Psoas muscle (tissue), 8 donors: ENCODE measurements around the gene PEX26. TPM values are rescaled to one million over a fixed set of nuclear protein-coding genes. Genes with fewer than 3 reads are reported as not detected.
"Not testable (repeated sequence)": the region's sequence is repeated elsewhere in the genome, so short reads cannot be mapped to it uniquely, and the experiment has no call there.

Experiments
- ATAC-seq, 4 donors: fragments of 200-7000 bp; cut with Tn5 transposase; one replicate each; pipeline ENCODE4 v1.9.1; 2020; ENCODE audit warnings: moderate library complexity in 3 of 4, mild to moderate bottlenecking in 2 of 4
- DNase-seq, 2 donors: peaks; one replicate each; pipeline ENCODE4 v3.0.0-alpha.2; 2020
- H3K27ac ChIP-seq: fragments of 200-600 bp; one replicate; pipeline ENCODE4 v1.8.0; 2022
- H3K27me3 ChIP-seq, 3 donors: fragments of 200-600 bp in 1 of 3; one replicate each; pipeline versions ENCODE4 v1.6.1 to v1.8.0; 2013 to 2022; ENCODE audit warnings: low read length in 2 of 3, mild to moderate bottlenecking in 2 of 3, moderate library complexity in 1 of 3; ENCODE audit not compliant: insufficient read depth in 3 of 3
- H3K36me3 ChIP-seq, 2 donors: fragments of 200-600 bp in 1 of 2; one replicate each; pipeline versions ENCODE4 v1.6.1 to v1.8.0; 2013 to 2022; ENCODE audit warnings: low read depth in 1 of 2, mild to moderate bottlenecking in 1 of 2, moderate library complexity in 1 of 2; ENCODE audit not compliant: insufficient read depth in 1 of 2
- H3K4me1 ChIP-seq: fragments of 200-600 bp; one replicate; pipeline ENCODE4 v1.8.0; 2022
- H3K4me3 ChIP-seq: fragments of 200-600 bp; one replicate; pipeline ENCODE4 v1.8.0; 2022; ENCODE audit warnings: mild to moderate bottlenecking
- H3K9me3 ChIP-seq: fragments of 200-600 bp; one replicate; pipeline ENCODE4 v1.8.0; 2022
- WGBS, 3 donors: extraction: QIAGEN DNeasy Blood & Tissue Kit; methylation state at CpG; one replicate each; pipeline versions ENCODE4 v1.1.6 to v1.1.7; 2013; 5-methylcytosine and 5-hydroxymethylcytosine counted together
- intact Hi-C, 2 donors: fragments of 100-400 bp; cut with DNase I; formaldehyde crosslinking; loops; one replicate each; pipeline versions ENCODE4 v1.11.0 to v1.14.2; 2022
- polyA plus RNA-seq, 3 donors: library from polyadenylated mRNA; stranded (reverse); fragments of 200-250 nt; gene quantifications; one replicate each; pipeline ENCODE4 v1.2.3, GENCODE V29; 2013
- total RNA-seq, 4 donors: library from RNA; stranded (reverse); fragmentation: NEBNext Ultra II Directional in 2 of 4; extraction: Animal tissue kit (Norgen Biotek cat#: 25700) in 2 of 4; gene quantifications; one replicate each; pipeline versions ENCODE4 v1.2.1 to v1.2.4, GENCODE V29; 2021 to 2023
- TF ChIP-seq, protein P1 (sequence below): fragments of 200-600 bp; IDR thresholded peaks from one replicate; pipeline ENCODE4 v1.8.0; 2022; ENCODE audit warnings: antibody characterized with exemption
- donor health status: healthy with polysubstance abuse.
- donor health status: DM: no; HTN: no; CAD: no; lungs with moderate emphysema.
- donor health status: Bipolar disorder and iron deficiency.
- donor health status: healthy.
- donor health status: DM: yes; HTN: yes; CAD: no.
- donor health status: DM: no; HTN: no; CAD: no.
- donor health status: DM: no; HTN: no; CAD: no.
- donor health status: DM: yes; HTN: yes; CAD: no.

PEX26 gene
- total and polyA plus RNA-seq, 7 donors = 11.2 to 23.4 (median 18.8) TPM

DNA sequence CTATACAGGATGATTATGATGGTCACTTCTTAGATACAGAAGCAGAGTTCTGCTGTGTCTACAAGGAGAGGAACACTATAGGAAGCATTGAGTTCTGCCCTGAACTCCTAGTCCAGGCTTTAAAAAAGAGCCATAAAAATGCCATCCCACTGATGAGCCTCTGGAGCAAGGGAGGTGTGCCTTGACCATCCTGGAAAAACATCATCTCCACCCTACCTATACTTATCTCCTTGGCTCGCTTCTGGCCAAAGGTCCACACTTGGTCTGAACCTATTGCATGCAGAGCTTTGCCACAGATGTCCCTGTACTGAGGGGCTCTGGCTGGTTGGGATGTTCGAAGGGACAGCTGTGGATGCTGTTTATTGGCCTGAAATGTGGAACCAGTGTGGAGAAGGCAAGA, 4.3 kb upstream of the PEX26 start:
- Histone ChIP-seq H3K9me3 (no peaks in the 10 kb centered on the region), H3K27ac (no peak overlapping the region), H3K27me3 (no peaks in the 10 kb centered on the region), H3K36me3 (no peaks in the 10 kb centered on the region), H3K4me1 (peaks cover 33% of the 10 kb centered on the region), H3K4me3 (no peak overlapping the region)
- TF ChIP-seq, protein P1, sequence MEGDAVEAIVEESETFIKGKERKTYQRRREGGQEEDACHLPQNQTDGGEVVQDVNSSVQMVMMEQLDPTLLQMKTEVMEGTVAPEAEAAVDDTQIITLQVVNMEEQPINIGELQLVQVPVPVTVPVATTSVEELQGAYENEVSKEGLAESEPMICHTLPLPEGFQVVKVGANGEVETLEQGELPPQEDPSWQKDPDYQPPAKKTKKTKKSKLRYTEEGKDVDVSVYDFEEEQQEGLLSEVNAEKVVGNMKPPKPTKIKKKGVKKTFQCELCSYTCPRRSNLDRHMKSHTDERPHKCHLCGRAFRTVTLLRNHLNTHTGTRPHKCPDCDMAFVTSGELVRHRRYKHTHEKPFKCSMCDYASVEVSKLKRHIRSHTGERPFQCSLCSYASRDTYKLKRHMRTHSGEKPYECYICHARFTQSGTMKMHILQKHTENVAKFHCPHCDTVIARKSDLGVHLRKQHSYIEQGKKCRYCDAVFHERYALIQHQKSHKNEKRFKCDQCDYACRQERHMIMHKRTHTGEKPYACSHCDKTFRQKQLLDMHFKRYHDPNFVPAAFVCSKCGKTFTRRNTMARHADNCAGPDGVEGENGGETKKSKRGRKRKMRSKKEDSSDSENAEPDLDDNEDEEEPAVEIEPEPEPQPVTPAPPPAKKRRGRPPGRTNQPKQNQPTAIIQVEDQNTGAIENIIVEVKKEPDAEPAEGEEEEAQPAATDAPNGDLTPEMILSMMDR = no peak
- intact Hi-C loops = loop anchor here (5.0 kb wide), 2 partner anchors 46 to 176 kb away; no protein-coding TSS in a partner anchor
- DNase-seq = no peak
- 71 to 75% (median 73%) methylated on average over 2 of the region's 2 CpGs for WGBS, 3 donors
- ATAC-seq = no peak

DNA sequence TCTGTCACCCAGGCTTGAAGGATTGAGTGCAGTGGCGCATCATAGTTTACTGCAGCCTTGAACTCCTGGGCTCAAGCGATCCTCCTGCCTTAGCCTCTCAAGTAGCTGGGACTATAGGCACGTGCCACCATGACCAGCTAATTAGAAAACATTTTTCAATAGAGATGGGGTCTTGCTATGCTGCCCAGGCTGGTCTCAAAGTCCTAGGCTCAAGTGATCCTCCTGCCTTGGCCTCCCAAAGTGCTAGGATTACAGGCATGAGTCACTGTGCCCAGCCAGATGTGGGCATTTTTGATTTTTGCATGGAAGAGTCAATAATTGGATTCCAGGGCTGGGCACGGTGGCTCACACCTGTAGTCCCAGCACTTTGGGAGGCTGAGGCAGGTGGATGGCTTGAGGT, 3.9 kb upstream of the PEX26 start:
- H3K4me3 ChIP-seq, H3K27ac ChIP-seq, H3K27me3 ChIP-seq, ATAC-seq, H3K9me3 ChIP-seq, DNase-seq, H3K36me3 ChIP-seq: not testable (repeated sequence)
- peaks cover 38% of the 10 kb centered on the region for H3K4me1 ChIP-seq
- 82 to 88% (median 82%) methylated on average over 4 of the region's 4 CpGs for WGBS, 3 donors
- intact Hi-C loops = loop anchor here (5.0 kb wide), 2 partner anchors 47 to 177 kb away; no protein-coding TSS in a partner anchor

DNA sequence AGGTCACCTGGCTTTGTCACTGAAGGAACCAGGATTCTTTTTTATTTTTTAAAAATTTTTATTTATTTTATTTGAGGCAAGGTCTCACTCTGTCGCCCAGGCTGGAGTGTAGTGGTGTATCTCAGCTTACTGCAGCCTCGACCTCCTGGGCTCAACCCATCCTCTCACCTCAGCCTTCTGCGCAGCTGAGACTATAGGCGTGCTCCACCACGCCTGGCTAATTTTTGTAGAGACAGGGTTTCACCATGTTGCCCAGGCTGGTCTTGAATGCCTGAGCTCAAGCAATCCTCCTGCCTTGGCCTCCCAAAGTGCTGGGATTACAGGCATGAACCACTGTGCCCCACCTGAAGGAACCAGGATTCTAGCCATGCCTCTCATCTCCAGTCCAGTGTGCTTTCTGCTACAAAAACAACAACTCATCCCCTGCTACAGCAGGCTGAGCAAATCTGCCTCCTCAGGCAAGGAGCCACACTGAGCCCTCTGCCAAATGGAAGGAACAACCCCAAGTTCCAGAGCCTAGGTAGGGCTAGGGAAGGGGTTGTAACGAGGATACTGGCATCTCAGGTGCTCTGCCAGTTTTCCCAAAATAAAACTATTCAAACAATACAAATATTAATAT, 2.6 kb upstream of the PEX26 start:
- 82 to 95% (median 86%) methylated on average over 6 of the region's 6 CpGs for WGBS, 3 donors
- peak overlapping the region; percentile 96 for H3K27ac ChIP-seq
- intact Hi-C loops = loop anchor here (5.0 kb wide), 5 partner anchors 43 to 333 kb away; no protein-coding TSS in a partner anchor

DNA sequence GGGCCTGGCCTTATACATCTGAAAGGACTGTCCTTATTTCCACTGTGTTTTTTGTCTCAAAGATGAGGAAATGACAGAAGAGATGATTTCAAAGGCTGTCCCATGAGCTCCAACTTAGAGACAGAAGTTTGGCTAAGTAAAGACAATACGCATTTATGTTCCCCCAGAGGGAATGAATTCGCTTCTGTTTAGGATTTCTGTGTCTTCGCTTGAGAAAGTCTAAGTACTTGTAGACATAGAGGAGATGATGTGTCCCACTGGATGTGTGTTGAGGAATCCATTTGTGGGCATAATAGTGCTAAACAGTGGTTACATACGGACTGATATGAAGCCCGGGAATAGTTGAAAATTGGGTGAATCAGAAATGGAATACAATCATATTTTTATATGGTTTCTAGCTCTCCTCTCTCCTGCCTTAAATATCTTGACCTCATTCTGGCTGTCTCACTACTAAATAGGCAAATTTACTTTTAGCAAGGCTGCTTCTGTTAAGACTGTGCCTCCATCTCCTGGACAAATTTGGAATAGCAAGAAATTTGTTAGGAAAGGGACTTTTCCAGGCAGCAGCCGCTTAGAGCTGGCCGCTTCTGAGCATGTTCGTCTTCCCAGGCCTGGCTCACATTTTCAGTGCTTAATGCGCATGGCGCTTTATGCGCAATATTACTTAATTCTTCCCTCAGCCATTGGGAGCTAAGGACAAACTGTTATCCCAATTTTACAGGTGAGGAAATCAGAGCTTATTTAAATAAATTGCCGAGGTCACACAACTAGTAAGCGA, 1.9 kb upstream of the PEX26 start:
- peak; percentile 62 to 76 for DNase-seq
- no peaks in the 10 kb centered on the region for H3K9me3 ChIP-seq
- intact Hi-C loops = loop anchor here (1.0 to 5.0 kb wide), 8 partner anchors 44 to 334 kb away; no protein-coding TSS in a partner anchor
- peak overlapping the region; percentile 96 for H3K27ac ChIP-seq
- WGBS, 3 donors = 23 to 28% (median 23%) methylated on average over 13 of the region's 13 CpGs
- ATAC-seq = peak; percentile 60 to 72 (median 66)
- TF ChIP-seq, protein P1 = peak; percentile 95
- H3K4me1 ChIP-seq = peaks cover 46% of the 10 kb centered on the region
- peak overlapping the region; percentile 92 for H3K4me3 ChIP-seq
- H3K36me3 ChIP-seq = peaks cover 2 to 18% of the 10 kb centered on the region in 2 donors
- no peaks in the 10 kb centered on the region for H3K27me3 ChIP-seq

More for the DNA sequence above, 2.6 kb upstream of the PEX26 start:
- TF ChIP-seq, protein P1 = no peak
- Histone ChIP-seq H3K36me3 (peaks cover 0 to 11% of the 10 kb centered on the region in 2 donors), H3K27me3 (no peaks in the 10 kb centered on the region), H3K4me3 (no peak overlapping the region), H3K4me1 (peaks cover 46% of the 10 kb centered on the region), H3K9me3 (no peaks in the 10 kb centered on the region)
- ATAC-seq (no peak), DNase-seq (no peak)

DNA sequence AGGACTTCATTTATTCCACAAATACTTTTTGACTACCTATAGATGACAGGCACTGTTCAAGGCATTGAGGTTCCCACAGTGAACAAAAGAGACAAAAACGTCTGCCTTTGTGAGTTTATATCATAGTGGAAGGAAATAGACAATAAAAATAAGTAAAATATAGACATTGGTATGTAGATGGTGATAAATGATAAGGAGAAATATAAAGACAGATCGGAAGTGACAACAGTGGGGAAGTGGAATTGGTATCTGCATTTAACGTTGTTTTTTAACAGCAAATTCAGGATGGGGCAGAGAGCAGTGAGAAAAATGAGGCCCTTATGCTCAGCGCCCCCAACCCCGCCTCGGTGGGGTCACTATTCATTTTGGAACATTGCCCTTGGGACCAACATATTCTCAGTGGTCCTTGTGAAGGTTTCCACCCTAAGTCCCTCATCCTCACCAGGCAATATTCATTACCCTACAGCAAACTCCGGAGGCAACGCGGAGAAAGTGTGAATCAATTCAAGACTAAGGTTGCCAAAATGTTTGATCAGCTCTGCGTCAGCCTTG, 627 bp upstream of the PEX26 start:
- H3K36me3 ChIP-seq = peaks cover 2 to 30% of the 10 kb centered on the region in 2 donors
- H3K4me1 ChIP-seq = peaks cover 38% of the 10 kb centered on the region
- TF ChIP-seq, protein P1 = no peak
- DNase-seq (no peak), ATAC-seq (peak in 1 of 4 donors; percentile 14)
- H3K4me3 ChIP-seq = peak overlapping the region; percentile 92
- no peaks in the 10 kb centered on the region for H3K27me3 ChIP-seq
- peak overlapping the region; percentile 96 for H3K27ac ChIP-seq
- intact Hi-C loops = loop anchor here (2.0 to 5.0 kb wide), 7 partner anchors 45 to 335 kb away; no protein-coding TSS in a partner anchor
- 4 to 6% (median 6%) methylated on average over 10 of the region's 10 CpGs for WGBS, 3 donors
- H3K9me3 ChIP-seq = no peaks in the 10 kb centered on the region
